DOHH2 (cell line): ENCODE results near the gene PID1.

Experiments
- H3F3A ChIP-seq: fragments of 200-600 bp; sonication (generic), shearing (Covaris generic); 2 replicates; pipeline ENCODE4 v1.6.0; 2016; ENCODE audit warnings: antibody characterized with exemption, mild to moderate bottlenecking; ENCODE audit not compliant: control insufficient read depth, insufficient read depth
- H3K27ac ChIP-seq: fragments of 200-600 bp; sonication (generic); 2 replicates; pipeline ENCODE4 v1.5.1; 2014; ENCODE audit warnings: low read depth, mild to moderate bottlenecking, low read length, moderate library complexity
- H3K27me3 ChIP-seq: fragments of 200-600 bp; sonication (generic); 2 replicates; pipeline ENCODE4 v1.6.1; 2014; ENCODE audit warnings: mild to moderate bottlenecking, low read length, mixed read lengths; ENCODE audit not compliant: control insufficient read depth
- H3K36me3 ChIP-seq: fragments of 200-600 bp; sonication (generic); 2 replicates; pipeline ENCODE4 v1.6.1; 2014; ENCODE audit warnings: mild to moderate bottlenecking, low read length, moderate library complexity, mixed read lengths; ENCODE audit not compliant: control insufficient read depth
- H3K4me1 ChIP-seq: fragments of 200-600 bp; sonication (generic); 2 replicates; pipeline ENCODE4 v1.6.1; 2014; ENCODE audit warnings: mild to moderate bottlenecking, low read length, mixed read lengths; ENCODE audit not compliant: control insufficient read depth
- H3K4me2 ChIP-seq: fragments of 200-600 bp; sonication (generic); 2 replicates; pipeline ENCODE4 v1.6.0; 2014; ENCODE audit warnings: mild to moderate bottlenecking, low read length, moderate library complexity
- H3K4me3 ChIP-seq: fragments of 200-600 bp; sonication (generic); 2 replicates; pipeline ENCODE4 v1.5.1; 2014; ENCODE audit warnings: mild to moderate bottlenecking, low read length, mixed read lengths
- H3K79me2 ChIP-seq: fragments of 200-600 bp; sonication (generic); 2 replicates; pipeline ENCODE4 v1.6.1; 2014; ENCODE audit warnings: mild to moderate bottlenecking, low read length, mixed read lengths; ENCODE audit not compliant: control insufficient read depth
- H3K9me2 ChIP-seq: fragments of 200-600 bp; sonication (generic); replicated peaks from 2 replicates; pipeline ENCODE4 v1.6.1; 2014; ENCODE audit warnings: mild to moderate bottlenecking, low read length, mixed read lengths; ENCODE audit not compliant: control insufficient read depth
- H3K9me3 ChIP-seq: fragments of 200-600 bp; sonication (generic); 2 replicates; pipeline ENCODE4 v1.6.1; 2014; ENCODE audit warnings: antibody characterized with exemption, low read length, mixed read lengths; ENCODE audit not compliant: control insufficient read depth, insufficient read depth
- H4K20me1 ChIP-seq: fragments of 200-600 bp; sonication (generic); 2 replicates; pipeline ENCODE4 v1.6.0; 2014; ENCODE audit warnings: low read depth, mild to moderate bottlenecking, antibody characterized with exemption, low read length, moderate library complexity; ENCODE audit not compliant: control insufficient read depth, insufficient read depth
- CTCF ChIP-seq: fragments of 200-600 bp; sonication (generic); IDR thresholded peaks from one replicate; pipeline ENCODE4 v1.5.1; 2014; ENCODE audit warnings: antibody characterized with exemption, mild to moderate bottlenecking, low read depth, low read length; ENCODE audit not compliant: poor library complexity, severe bottlenecking
- EZH2phosphoT487 ChIP-seq: fragments of 200-600 bp; sonication (generic); IDR thresholded peaks from 2 replicates; pipeline ENCODE4 v1.6.1; 2017; ENCODE audit warnings: borderline replicate concordance, mild to moderate bottlenecking, antibody characterized with exemption, low read length, moderate library complexity, mixed read lengths

PID1 gene

GRCh38 chr2:229269146-229269545 is 1.9 kb downstream of the PID1 start:
- Histone ChIP-seq H3K36me3 (no peaks in the 10 kb centered on the region), H3K27ac (no peak overlapping the region), H3F3A (no peaks in the 10 kb centered on the region), H3K27me3 (peaks cover 17% of the 10 kb centered on the region), H3K4me2 (0 out of 2 replicates have a peak overlapping the region, but pooled peaks have one; percentile 14), H4K20me1 (no peaks in the 10 kb centered on the region), H3K4me3 (no peak overlapping the region), H3K9me2 (no peaks in the 10 kb centered on the region), H3K79me2 (no peaks in the 10 kb centered on the region), H3K4me1 (peaks cover 39% of the 10 kb centered on the region), H3K9me3 (no peaks in the 10 kb centered on the region)
- TF ChIP-seq EZH2phosphoT487 (no peak), CTCF (no peak)

- H3F3A ChIP-seq, result no peaks in the 10 kb centered on the region
- no peaks in the 10 kb centered on the region for H4K20me1 ChIP-seq
- no peaks in the 10 kb centered on the region for H3K36me3 ChIP-seq
- no peaks in the 10 kb centered on the region for H3K9me3 ChIP-seq
- TF ChIP-seq CTCF (no peak), EZH2phosphoT487 (no peak)
- no peaks in the 10 kb centered on the region for H3K9me2 ChIP-seq
- H3K4me2 ChIP-seq, result 0 out of 2 replicates have a peak overlapping the region, but pooled peaks have one; percentile 14
- H3K79me2 ChIP-seq, result no peaks in the 10 kb centered on the region
- H3K27me3 ChIP-seq, result peaks cover 17% of the 10 kb centered on the region
- H3K4me1 ChIP-seq, result peaks cover 35% of the 10 kb centered on the region
- no peak overlapping the region for H3K4me3 ChIP-seq
- H3K27ac ChIP-seq, result no peak overlapping the region
Measured at GRCh38 chr2:229268626-229269025, 2.5 kb downstream of the PID1 start.

- H3F3A ChIP-seq, result no peaks in the 10 kb centered on the region
- no peaks in the 10 kb centered on the region for H4K20me1 ChIP-seq
- H3K27ac ChIP-seq, result no peak overlapping the region
- peak overlapping the region; percentile 39 for H3K4me3 ChIP-seq
- no peaks in the 10 kb centered on the region for H3K79me2 ChIP-seq
- TF ChIP-seq EZH2phosphoT487, result no peak
- no peak for TF ChIP-seq CTCF
- H3K4me2 ChIP-seq, result peak overlapping the region; percentile 50
- H3K36me3 ChIP-seq, result no peaks in the 10 kb centered on the region
- H3K9me2 ChIP-seq, result no peaks in the 10 kb centered on the region
- H3K9me3 ChIP-seq, result no peaks in the 10 kb centered on the region
- H3K4me1 ChIP-seq, result peaks cover 28% of the 10 kb centered on the region
- H3K27me3 ChIP-seq, result peaks cover 10% of the 10 kb centered on the region; the same call in 1 of the 2 replicates
Measured at GRCh38 chr2:229267080-229267479, 4.0 kb downstream of the PID1 start.

- TF ChIP-seq EZH2phosphoT487 (no peak), CTCF (no peak)
Measured at GRCh38 chr2:229265727-229266126, 5.4 kb downstream of the PID1 start.

More at GRCh38 chr2:229265727-229266126, 5.4 kb downstream of the PID1 start:
- H3K4me3 ChIP-seq, result no peak overlapping the region
- H3F3A ChIP-seq, result no peaks in the 10 kb centered on the region
- H3K9me2 ChIP-seq, result no peaks in the 10 kb centered on the region
- H3K36me3 ChIP-seq, result no peaks in the 10 kb centered on the region
- H3K4me1 ChIP-seq, result peaks cover 28% of the 10 kb centered on the region
- H3K79me2 ChIP-seq, result no peaks in the 10 kb centered on the region
- H4K20me1 ChIP-seq, result no peaks in the 10 kb centered on the region
- H3K27me3 ChIP-seq, result peaks cover 6% of the 10 kb centered on the region; the same call in 1 of the 2 replicates
- no peak overlapping the region for H3K27ac ChIP-seq
- H3K9me3 ChIP-seq, result no peaks in the 10 kb centered on the region
- no peak overlapping the region for H3K4me2 ChIP-seq
